K562 treated with DMSO at 1 percent for 24 hours (cell line): ENCODE measurements around the gene MRPL54. TPM values are rescaled to one million over a fixed set of nuclear protein-coding genes. Genes with fewer than 3 reads are reported as not detected.

ENCODE experiments used
- total RNA-seq: library from RNA; unstranded; fragments of 300-600 nt; gene quantifications from 2 replicates; pipeline ENCODE4 v1.2.3, GENCODE V29; 2022; ENCODE audit warnings: low read depth; ENCODE audit not compliant: insufficient read depth

MRPL54 gene
- total RNA-seq, result 60.1 and 66.3 TPM in 2 replicates

DNA sequence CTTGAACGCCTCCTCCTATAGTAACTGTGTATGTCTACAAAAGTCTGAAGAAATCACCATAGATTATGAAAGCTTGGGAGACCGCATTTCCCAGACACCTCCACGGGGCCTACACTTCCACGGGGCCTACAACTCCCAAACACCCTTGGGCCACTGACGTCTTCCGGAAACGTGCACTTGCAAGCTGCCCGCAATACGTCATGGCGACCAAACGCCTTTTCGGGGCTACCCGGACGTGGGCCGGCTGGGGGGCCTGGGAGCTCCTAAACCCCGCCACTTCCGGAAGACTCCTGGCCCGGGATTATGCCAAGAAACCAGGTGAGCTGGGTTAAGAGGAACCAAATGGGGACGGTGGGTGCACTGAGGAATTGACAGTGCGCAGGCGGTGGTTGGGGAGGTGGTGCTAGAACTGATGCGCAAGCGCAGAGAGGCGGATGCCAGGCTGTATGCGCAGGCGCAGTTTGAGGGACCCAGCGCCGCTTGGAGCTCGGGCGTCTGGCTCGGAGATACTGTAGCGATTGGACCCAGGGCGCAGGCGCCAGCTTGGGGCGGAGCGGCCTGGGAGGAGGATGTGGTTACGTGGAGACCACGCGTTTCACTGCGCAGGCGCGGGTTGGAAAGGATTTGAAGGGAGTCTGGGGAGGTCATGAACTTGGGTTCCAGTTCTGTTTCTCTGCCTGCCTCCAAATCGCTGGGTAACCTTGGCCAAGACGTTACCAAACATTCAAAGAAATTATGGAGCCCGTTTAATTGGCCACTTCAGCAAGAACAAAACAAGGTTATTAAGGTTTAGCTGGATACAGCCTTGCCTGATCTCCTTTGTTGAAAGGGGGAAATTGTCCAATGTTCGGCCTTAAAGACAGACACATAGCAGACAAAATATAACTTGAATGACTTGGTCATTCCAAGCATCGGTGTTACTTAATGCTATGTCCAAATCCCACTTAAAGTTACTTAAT lies at the start of gene MRPL54:
MRPL54 (plus strand) TSS at position 182 of the 959 bp plus-strand sequence; CDS start at position 201, 19 bp downstream.

DNA sequence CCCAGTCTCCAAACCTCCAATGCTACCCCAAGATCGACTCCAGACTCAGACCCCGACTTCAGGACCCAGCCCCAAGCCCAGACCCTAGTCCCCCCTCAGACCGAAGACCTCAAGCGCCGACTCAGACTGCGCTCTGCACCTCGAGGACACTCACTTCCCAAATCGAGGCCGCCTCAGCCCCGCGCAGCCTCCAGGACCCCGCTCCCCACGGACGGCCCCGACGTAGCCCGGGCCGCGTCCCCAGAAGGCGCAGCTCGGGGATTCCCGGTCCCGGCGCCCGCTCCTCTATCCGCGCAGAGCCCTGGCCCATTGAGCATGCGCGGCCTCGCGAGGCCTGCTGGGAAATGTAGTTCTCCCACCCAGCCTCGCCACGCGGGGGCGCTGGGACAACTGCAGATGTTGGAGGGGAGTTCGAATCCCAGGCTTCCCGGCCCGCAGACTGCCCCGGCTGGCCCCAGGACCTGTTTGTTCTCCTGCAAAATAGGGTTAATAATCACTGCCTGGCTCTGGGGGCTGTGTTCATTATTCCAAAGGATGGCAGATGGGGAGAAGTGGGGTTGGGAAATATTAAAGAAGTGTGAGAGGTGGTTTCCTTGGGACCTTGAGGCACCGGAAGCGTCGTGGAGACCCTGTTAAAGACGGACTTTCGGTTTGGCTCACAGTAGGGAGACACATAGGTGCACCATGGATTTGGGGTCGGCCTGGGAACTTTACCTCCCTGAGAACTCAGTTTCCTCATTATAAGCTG lies 926 bp upstream of the MRPL54 start, which contains the start of gene APBA3:
APBA3 (minus strand) TSS at position 311 of the 748 bp plus-strand sequence. CDS start 1,428 bp downstream, outside the sequence.

DNA sequence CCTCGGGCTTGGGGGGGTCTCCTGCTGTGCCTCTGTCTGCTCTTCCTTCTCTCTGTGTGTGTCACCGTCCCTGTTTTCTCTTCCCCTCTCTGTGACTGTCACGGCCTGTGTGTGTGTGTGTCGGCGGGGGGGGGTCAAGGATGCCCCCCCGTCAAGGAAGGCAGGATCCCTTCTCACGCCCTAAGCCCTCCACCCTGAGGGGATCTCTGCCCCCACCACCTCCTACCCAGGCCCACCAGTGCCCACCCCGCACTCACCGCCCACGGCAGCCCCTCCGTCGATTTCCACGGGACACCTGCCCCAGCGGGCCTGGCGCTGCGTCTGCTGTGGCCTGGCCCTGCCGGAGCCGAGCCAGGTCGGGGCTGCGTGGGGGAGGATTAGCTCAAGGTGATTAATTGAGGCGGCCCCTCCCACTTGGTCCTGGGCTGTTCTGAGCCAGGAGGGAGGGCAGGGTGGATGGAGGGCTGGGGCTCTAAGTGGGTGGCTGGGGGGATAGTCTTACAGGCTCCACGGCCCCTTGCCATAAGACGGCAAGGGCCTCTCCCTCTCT lies 9.5 kb downstream of the MRPL54 start, which contains the start of gene RAX2:
RAX2 (minus strand) TSS at position 323 of the 550 bp plus-strand sequence. CDS start 486 bp downstream, outside the sequence.

DNA sequence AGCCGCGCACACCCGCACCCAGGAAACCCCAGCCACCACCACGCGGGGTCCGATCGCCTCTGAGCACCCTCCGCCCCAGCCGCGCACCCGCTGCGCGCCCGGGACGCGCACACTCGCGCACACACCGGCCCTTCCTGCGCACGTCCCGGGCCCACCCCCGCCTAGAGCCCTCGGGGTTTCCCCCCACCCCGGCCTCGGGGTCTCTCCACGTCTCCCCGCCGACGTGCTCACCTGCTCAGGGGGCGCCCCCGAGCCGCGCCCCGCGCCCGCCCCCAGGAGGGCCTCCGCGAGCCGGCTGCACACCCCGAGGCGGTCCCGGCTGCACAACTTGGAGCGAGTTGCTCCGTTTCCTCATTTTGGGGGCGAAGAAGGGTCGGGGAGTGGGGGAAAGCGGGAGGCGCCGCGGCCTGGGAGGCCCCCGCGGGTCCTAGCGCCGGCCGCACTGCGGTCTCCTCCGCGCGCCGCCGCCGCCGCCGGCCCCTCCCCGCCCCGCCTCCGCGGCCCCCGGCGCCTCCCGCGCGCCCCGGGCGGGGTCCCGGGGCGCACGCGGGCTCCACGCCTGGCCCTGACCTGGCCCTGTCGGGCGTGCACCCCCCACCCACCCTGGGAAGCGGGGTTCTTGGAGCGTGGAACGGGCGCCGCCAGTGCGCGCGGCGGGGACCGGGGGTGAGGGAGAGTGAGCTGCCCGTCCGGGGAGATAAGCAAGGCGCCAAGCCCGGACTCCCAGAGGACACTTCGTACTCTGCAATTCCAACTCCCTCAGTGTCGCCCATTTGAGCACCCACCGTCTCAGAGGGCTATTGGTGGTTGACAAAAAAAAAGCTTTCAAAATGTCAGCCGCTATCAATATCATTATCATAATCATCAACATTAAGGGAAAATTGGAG lies 23.7 kb downstream of the MRPL54 start, which contains the start of gene MATK:
MATK (minus strand) TSS at position 444 of the 887 bp plus-strand sequence. CDS start 1,246 bp downstream, outside the sequence.

Other genes starting within 250 kb of the MRPL54 start
- not detected in 2 replicates for gene TEKTIP1, start 223.5 kb upstream of the MRPL54 start, total RNA-seq
- gene MFSD12, start 205.1 kb upstream of the MRPL54 start, total RNA-seq, result 162 and 181 TPM in 2 replicates
- gene HMG20B, start 189.7 kb upstream of the MRPL54 start, total RNA-seq, result 267 and 277 TPM in 2 replicates
- 2.8 and 3.8 TPM in 2 replicates for gene GIPC3, start 177.2 kb upstream of the MRPL54 start, total RNA-seq
- gene TBXA2R, start 155.8 kb upstream of the MRPL54 start, total RNA-seq, result 22.2 and 25.4 TPM in 2 replicates
- gene CACTIN, start 135.9 kb upstream of the MRPL54 start, total RNA-seq, result 44.0 and 47.1 TPM in 2 replicates
- gene PIP5K1C, start 62.2 kb upstream of the MRPL54 start, total RNA-seq, result 41.6 and 42.5 TPM in 2 replicates
- 6.8 and 7.5 TPM in 2 replicates for gene TJP3, start 54.3 kb upstream of the MRPL54 start, total RNA-seq
- 35.5 and 39.2 TPM in 2 replicates for gene APBA3, start 990 bp upstream of the MRPL54 start, total RNA-seq
- not detected in 2 replicates for gene RAX2, start 9.5 kb downstream of the MRPL54 start, total RNA-seq
- gene MATK, start 23.7 kb downstream of the MRPL54 start, total RNA-seq, result 8.7 and 9.7 TPM in 2 replicates
- gene ZFR2, start 106.4 kb downstream of the MRPL54 start, total RNA-seq, result not detected in 2 replicates
- not detected in 2 replicates for gene ATCAY, start 118.0 kb downstream of the MRPL54 start, total RNA-seq
- gene NMRK2, start 170.4 kb downstream of the MRPL54 start, total RNA-seq, result not detected in 2 replicates
- 123 and 133 TPM in 2 replicates for gene DAPK3, start 208.4 kb downstream of the MRPL54 start, total RNA-seq
- 4,377 and 5,020 TPM in 2 replicates for gene EEF2, start 222.8 kb downstream of the MRPL54 start, total RNA-seq
- gene PIAS4, start 245.1 kb downstream of the MRPL54 start, total RNA-seq, result 32.2 and 36.5 TPM in 2 replicates